CD4-positive, alpha-beta T cell (primary cell): Measurements from ENCODE around the gene NUP42. TPM values are rescaled to one million over a fixed set of nuclear protein-coding genes. Genes with fewer than 3 reads are reported as not detected.

Experiments
- ATAC-seq: fragments of 200-7000 bp; cut with Tn5 transposase; one replicate; pipeline ENCODE4 v1.10.0; 2022; ENCODE audit warnings: mild to moderate bottlenecking; ENCODE audit not compliant: poor library complexity
- CTCF ChIA-PET: fragments of 350-600 bp; sonication (Branson Sonifier 250); formaldehyde crosslinking; loops from one replicate; lab custom pipeline; 2021; ENCODE audit warnings: antibody characterized with exemption, inconsistent platforms; lab: Charles Lee
- POLR2A ChIA-PET: fragments of 350-600 bp; sonication (Branson Sonifier 250); formaldehyde crosslinking; loops from one replicate; lab custom pipeline; 2021; ENCODE audit warnings: antibody characterized with exemption, inconsistent platforms; lab: Charles Lee
- DNase-seq, 14 experiments: peaks; one replicate each; pipeline ENCODE4 v3.0.0-alpha.2; 2013 to 2020; ENCODE audit warnings: mixed read lengths in 2 of 14
- H3K27ac ChIP-seq, 2 donors: one replicate each; pipeline versions ENCODE4 v1.5.1 to v1.7.0; 2013; ENCODE audit warnings: low read length in 2 of 2, low read depth in 1 of 2, mild to moderate bottlenecking in 1 of 2
- H3K27me3 ChIP-seq, 2 experiments: 1 replicate in 1 of 2; 2 replicates in 1 of 2; pipeline versions ENCODE4 v1.6.1 to v1.7.0; 2013; ENCODE audit warnings: low read length in 2 of 2, control low read depth in 1 of 2, mild to moderate bottlenecking in 1 of 2, moderate library complexity in 1 of 2; ENCODE audit not compliant: insufficient read depth in 2 of 2, control insufficient read depth in 1 of 2
- H3K36me3 ChIP-seq: one replicate; pipeline ENCODE4 v1.6.1; 2013; ENCODE audit warnings: low read length, control low read depth; ENCODE audit not compliant: insufficient read depth
- H3K4me1 ChIP-seq: one replicate; pipeline ENCODE4 v1.6.1; 2013; ENCODE audit warnings: low read length, control low read depth; ENCODE audit not compliant: insufficient read depth
- H3K4me3 ChIP-seq: one replicate; pipeline ENCODE4 v1.5.1; 2013; ENCODE audit warnings: mild to moderate bottlenecking, low read length, moderate library complexity
- H3K9me3 ChIP-seq, 2 experiments: 1 replicate in 1 of 2; 2 replicates in 1 of 2; pipeline versions ENCODE4 v1.6.1 to v1.7.0; 2013; ENCODE audit warnings: low read length in 2 of 2, mild to moderate bottlenecking in 2 of 2, control low read depth in 1 of 2, moderate library complexity in 1 of 2; ENCODE audit not compliant: control insufficient read depth in 1 of 2, insufficient read depth in 1 of 2
- H3K27ac Mint-ChIP-seq: one replicate; pipeline ENCODE4 v1.8.0; 2020; ENCODE audit warnings: mixed read lengths
- H3K27me3 Mint-ChIP-seq: one replicate; pipeline ENCODE4 v1.8.0; 2021; ENCODE audit warnings: mixed read lengths
- H3K36me3 Mint-ChIP-seq: one replicate; pipeline ENCODE4 v1.8.0; 2021; ENCODE audit warnings: low read depth, mixed read lengths
- H3K4me1 Mint-ChIP-seq: one replicate; pipeline ENCODE4 v1.8.0; 2021; ENCODE audit warnings: low read depth, mixed read lengths
- H3K4me3 Mint-ChIP-seq: one replicate; pipeline ENCODE4 v1.8.0; 2020; ENCODE audit warnings: mild to moderate bottlenecking, mixed read lengths
- H3K9me3 Mint-ChIP-seq: one replicate; pipeline ENCODE4 v1.8.0; 2020; ENCODE audit warnings: mixed read lengths
- CTCF ChIP-seq: fragments of 200-600 bp; IDR thresholded peaks from one replicate; pipeline ENCODE4 v1.8.0; 2022; ENCODE audit warnings: antibody characterized with exemption, mild to moderate bottlenecking
- intact Hi-C, 2 experiments: fragments of 100-400 bp; cut with DNase I in 1 of 2; cut with micrococcal nuclease in 1 of 2; formaldehyde crosslinking; loops; one replicate each; pipeline versions ENCODE4 v1.15.1 to v1.9.0; 2023 to 2025; cut with DNase I, micrococcal nuclease
- total RNA-seq, 174 experiments: library from RNA in 2 of 174; stranded (reverse) in 2 of 174; gene quantifications; one replicate each; pipeline ENCODE4 v1.2.3 and lab custom pipeline; 2021 to 2026

Gene NUP42
- total RNA-seq, 2 experiments from 2014 or later = 19.4 to 20.1 TPM

DNA sequence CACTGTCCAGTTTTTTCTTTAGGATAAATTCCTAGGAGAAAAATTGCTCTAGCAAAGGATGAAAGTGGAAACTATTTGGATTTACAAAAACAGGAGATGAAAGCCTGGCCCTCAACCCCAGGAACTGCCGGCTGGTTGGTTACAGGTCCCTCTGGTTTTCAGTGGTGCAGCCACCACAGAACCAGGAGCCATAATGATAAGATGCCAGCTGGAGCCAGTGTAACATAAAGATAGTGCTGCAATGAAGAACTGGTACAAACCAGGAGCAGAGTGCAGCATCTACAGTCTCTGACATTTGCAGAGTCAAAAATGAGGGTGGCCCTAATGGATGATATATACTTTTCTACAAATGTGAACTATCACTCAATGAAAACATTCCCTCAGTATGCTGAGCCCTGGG is 20.4 kb upstream of the NUP42 start:
- intact Hi-C loops = no loop called here
- Mint-ChIP-seq H3K4me1 (no peaks in the 10 kb centered on the region), H3K27ac (no peak overlapping the region), H3K4me3 (no peak overlapping the region), H3K36me3 (peaks cover 26% of the 10 kb centered on the region), H3K27me3 (no peaks in the 10 kb centered on the region), H3K9me3 (no peaks in the 10 kb centered on the region)
- ChIA-PET POLR2A (interaction anchor here (0.7 kb wide), 1 partner anchor 56 kb away, joined by 3 read pairs; the partner anchor contains the start of gene KLHL7), CTCF (no interaction called here)
- H3K9me3 ChIP-seq = no peaks in the 10 kb centered on the region
- ATAC-seq (no peak), DNase-seq (no peak)
- no peaks in the 10 kb centered on the region for H3K27me3 ChIP-seq
- no peak overlapping the region for H3K4me3 ChIP-seq
- no peaks in the 10 kb centered on the region for H3K4me1 ChIP-seq
- H3K36me3 ChIP-seq = no peaks in the 10 kb centered on the region
- no peak overlapping the region for H3K27ac ChIP-seq
- TF ChIP-seq CTCF = no peak

DNA sequence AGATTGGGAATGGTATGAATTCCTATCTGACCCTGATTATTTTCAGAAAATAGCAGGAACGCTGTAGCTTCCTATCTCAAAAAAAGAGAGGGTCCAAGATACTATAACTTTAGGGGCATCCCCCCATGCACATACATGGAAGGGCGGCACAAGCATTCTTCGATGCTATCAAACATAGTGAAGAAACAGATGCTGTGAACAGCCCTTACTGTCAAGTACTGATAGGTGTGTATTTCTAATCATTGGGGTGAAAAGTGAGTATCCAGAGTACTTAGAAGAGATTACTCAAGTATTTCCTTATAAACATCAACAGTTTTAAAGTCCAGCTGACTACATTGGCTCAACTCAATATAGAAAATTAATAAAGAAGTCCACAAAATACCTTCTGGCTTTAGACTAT is 17.0 kb upstream of the NUP42 start:
- Mint-ChIP-seq H3K36me3 (peaks cover 8% of the 10 kb centered on the region), H3K4me1 (no peaks in the 10 kb centered on the region), H3K9me3 (no peaks in the 10 kb centered on the region), H3K4me3 (no peak overlapping the region), H3K27ac (no peak overlapping the region), H3K27me3 (no peaks in the 10 kb centered on the region)
- no peaks in the 10 kb centered on the region for H3K4me1 ChIP-seq
- no peak for DNase-seq
- no peak overlapping the region for H3K27ac ChIP-seq
- intact Hi-C loops = no loop called here
- H3K36me3 ChIP-seq = peaks cover 7% of the 10 kb centered on the region
- H3K27me3 ChIP-seq = no peaks in the 10 kb centered on the region
- ChIA-PET POLR2A (no interaction called here), CTCF (no interaction called here)
- H3K9me3 ChIP-seq = no peaks in the 10 kb centered on the region
- no peak for ATAC-seq
- no peak overlapping the region for H3K4me3 ChIP-seq
- TF ChIP-seq CTCF = no peak

- no peaks in the 10 kb centered on the region for H3K9me3 Mint-ChIP-seq
- Histone ChIP-seq H3K27me3 (no peaks in the 10 kb centered on the region), H3K36me3 (peaks cover 7% of the 10 kb centered on the region), H3K9me3 (no peaks in the 10 kb centered on the region), H3K4me1 (no peaks in the 10 kb centered on the region), H3K4me3 (no peak overlapping the region), H3K27ac (no peak overlapping the region)
- TF ChIP-seq CTCF = no peak
- ChIA-PET CTCF (no interaction called here), POLR2A (no interaction called here)
- ATAC-seq (no peak), DNase-seq (no peak)
- peaks cover 7% of the 10 kb centered on the region for H3K36me3 Mint-ChIP-seq
- no peak overlapping the region for H3K27ac Mint-ChIP-seq
- no peak overlapping the region for H3K4me3 Mint-ChIP-seq
- no peaks in the 10 kb centered on the region for H3K27me3 Mint-ChIP-seq
- no peaks in the 10 kb centered on the region for H3K4me1 Mint-ChIP-seq
- intact Hi-C loops = no loop called here
Observed at GRCh38 chr7:23165316-23165715, 16.5 kb upstream of the NUP42 start.
